Skeletal muscle satellite cell (primary cell): ENCODE data around the gene CDH26.

ENCODE experiments used
- H3K27me3 ChIP-seq: 2 replicates; pipeline ENCODE4 v1.7.0; 2013; ENCODE audit warnings: low read length; ENCODE audit not compliant: control insufficient read depth, insufficient read depth
- H3K36me3 ChIP-seq: 2 replicates; pipeline ENCODE4 v1.7.0; 2013; ENCODE audit warnings: mild to moderate bottlenecking, control low read depth, low read length; ENCODE audit not compliant: insufficient read depth
- H3K4me1 ChIP-seq: 2 replicates; pipeline ENCODE4 v1.7.0; 2013; ENCODE audit warnings: low read length; ENCODE audit not compliant: control insufficient read depth, insufficient read depth
- H3K4me2 ChIP-seq: 2 replicates; pipeline ENCODE4 v1.7.0; 2013; ENCODE audit warnings: mild to moderate bottlenecking, low read length
- H3K4me3 ChIP-seq: 2 replicates; pipeline ENCODE4 v1.7.0; 2013; ENCODE audit warnings: low read length
- H3K9ac ChIP-seq: 2 replicates; pipeline ENCODE4 v1.7.0; 2013; ENCODE audit warnings: mild to moderate bottlenecking, low read depth, low read length, moderate library complexity
- H3K9me3 ChIP-seq: replicated peaks from 2 replicates; pipeline ENCODE4 v1.7.0; 2013; ENCODE audit warnings: mild to moderate bottlenecking, control low read depth, low read length

The CDH26 gene

DNA sequence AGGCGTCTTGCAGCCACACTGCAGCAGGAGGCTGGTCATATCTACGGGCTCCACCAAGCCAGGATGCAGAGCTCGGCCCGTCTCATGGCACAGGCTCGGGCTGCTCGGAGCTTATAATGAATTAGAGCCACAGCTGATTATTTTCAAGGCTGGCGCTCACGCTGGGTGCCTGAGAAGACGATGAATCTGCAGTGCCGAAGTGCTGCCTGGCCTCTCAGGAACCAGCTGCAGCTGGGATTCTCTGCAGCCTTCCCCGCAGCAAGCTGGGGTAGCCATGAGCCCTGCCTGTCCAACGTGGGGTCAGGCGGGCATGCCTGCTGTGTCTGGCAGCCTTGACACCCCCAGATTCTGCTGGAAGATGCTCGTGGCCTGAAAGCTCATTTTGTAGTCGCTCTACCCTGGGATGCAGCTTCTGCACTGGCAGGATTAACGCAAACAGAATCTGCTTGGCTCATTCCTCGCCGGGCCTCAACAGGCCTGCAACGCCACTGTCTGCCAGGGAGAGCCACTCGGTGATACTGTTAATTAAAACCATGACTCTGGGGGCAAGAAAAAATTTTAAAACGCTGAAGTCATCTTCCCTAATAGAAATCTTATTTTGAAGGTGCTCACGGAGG lies 104.3 kb downstream of the CDH26 start:
- Histone ChIP-seq H3K9me3 (no peaks in the 10 kb centered on the region), H3K36me3 (no peaks in the 10 kb centered on the region), H3K4me3 (peak overlapping the region; percentile 50), H3K4me1 (peaks cover 28% of the 10 kb centered on the region), H3K27me3 (peaks cover 6% of the 10 kb centered on the region), H3K4me2 (peak overlapping the region; percentile 78), H3K9ac (peak overlapping the region; percentile 44)

DNA sequence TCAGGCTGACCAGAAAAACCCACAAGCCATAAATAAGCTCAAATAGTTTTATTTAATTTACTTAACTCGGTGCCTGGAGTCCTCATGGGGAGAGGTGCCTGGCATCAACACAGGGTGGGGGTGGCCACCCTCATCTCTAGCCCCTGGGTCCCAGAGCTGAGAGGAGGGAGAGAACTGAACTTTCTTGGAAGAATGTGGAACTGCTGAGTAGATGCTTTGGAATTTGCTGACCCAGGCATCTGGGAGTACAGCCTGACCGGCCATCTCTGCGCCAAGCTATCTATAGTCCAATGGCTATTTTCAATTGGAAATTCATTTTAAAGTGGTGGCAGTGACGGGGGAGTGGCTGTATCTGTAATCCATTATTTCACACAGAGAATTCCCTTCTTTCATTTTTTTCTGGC lies 104.8 kb downstream of the CDH26 start:
- Histone ChIP-seq H3K4me1 (peaks cover 23% of the 10 kb centered on the region), H3K4me2 (peak overlapping the region; percentile 78), H3K4me3 (no peak overlapping the region), H3K36me3 (no peaks in the 10 kb centered on the region), H3K9me3 (no peaks in the 10 kb centered on the region), H3K9ac (peak overlapping the region; percentile 44), H3K27me3 (peaks cover 7% of the 10 kb centered on the region)

DNA sequence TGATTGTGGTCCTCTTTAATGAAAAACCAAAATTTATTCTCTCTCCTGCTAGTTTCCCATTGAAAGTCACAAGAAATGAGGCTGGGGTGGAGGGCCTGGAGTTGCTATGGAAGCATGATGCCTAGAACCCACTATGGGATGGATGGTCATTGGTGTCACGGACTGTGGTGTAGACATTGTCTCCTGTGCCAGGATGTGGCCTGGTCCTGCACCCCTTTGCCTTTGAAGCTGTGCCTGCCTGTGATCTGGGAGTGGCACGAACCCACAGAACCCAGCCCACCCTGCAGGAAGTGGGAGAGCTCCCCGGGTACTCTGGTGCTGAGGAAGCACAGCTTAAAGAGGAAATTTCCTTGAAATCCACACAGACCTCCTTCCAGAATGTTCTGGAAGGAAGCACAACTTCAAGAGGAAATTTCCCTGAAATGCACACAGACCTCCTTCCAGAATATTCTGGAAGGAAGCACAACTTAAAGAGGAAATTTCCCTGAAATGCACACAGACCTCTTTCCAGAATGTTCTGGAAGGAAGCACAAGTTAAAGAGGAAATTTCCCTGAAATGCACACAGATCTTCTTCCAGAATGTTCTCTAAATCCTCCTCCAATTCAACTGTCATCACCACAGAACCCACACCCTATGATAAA lies 105.6 kb downstream of the CDH26 start:
- no peak overlapping the region for H3K4me2 ChIP-seq
- no peaks in the 10 kb centered on the region for H3K9me3 ChIP-seq
- H3K9ac ChIP-seq: no peak overlapping the region
- H3K27me3 ChIP-seq: peaks cover 15% of the 10 kb centered on the region
- no peaks in the 10 kb centered on the region for H3K36me3 ChIP-seq
- peaks cover 16% of the 10 kb centered on the region for H3K4me1 ChIP-seq
- no peak overlapping the region for H3K4me3 ChIP-seq
